Left colon (tissue), 2 donors: Measurements from ENCODE around the gene TNFRSF19. TPM values are rescaled to one million over a fixed set of nuclear protein-coding genes. Genes with fewer than 3 reads are reported as not detected.
"Not testable (repeated sequence)": the region's sequence is repeated elsewhere in the genome, so short reads cannot be mapped to it uniquely, and the experiment has no call there.

Experiments used
- ATAC-seq: fragments of 200-7000 bp; cut with Tn5 transposase; one replicate; pipeline ENCODE4 v1.9.1; 2020; ENCODE audit warnings: mild to moderate bottlenecking, moderate library complexity
- DNase-seq, 2 donors: peaks; one replicate each; pipeline ENCODE4 v3.0.0-alpha.2; 2020
- intact Hi-C, 2 donors: fragments of 100-400 bp; cut with DNase I in 1 of 2; cut with micrococcal nuclease in 1 of 2; formaldehyde crosslinking; loops; one replicate each; pipeline versions ENCODE4 v1.11.2 to v1.14.0; 2022; cut with DNase I, micrococcal nuclease
- total RNA-seq, 2 donors: library from RNA; stranded (reverse); fragmentation: NEBNext Ultra II Directional; extraction: Animal tissue kit (Norgen Biotek cat#: 25700); gene quantifications; one replicate each; pipeline ENCODE4 v1.2.1, GENCODE V29; 2021
- donor health status: DM: no; HTN: no; CAD: no.
- donor health status: DM: yes; HTN: yes; CAD: no.

The TNFRSF19 gene
- total RNA-seq, 2 donors from 2014 or later = 0.55 to 1.1 TPM

DNA sequence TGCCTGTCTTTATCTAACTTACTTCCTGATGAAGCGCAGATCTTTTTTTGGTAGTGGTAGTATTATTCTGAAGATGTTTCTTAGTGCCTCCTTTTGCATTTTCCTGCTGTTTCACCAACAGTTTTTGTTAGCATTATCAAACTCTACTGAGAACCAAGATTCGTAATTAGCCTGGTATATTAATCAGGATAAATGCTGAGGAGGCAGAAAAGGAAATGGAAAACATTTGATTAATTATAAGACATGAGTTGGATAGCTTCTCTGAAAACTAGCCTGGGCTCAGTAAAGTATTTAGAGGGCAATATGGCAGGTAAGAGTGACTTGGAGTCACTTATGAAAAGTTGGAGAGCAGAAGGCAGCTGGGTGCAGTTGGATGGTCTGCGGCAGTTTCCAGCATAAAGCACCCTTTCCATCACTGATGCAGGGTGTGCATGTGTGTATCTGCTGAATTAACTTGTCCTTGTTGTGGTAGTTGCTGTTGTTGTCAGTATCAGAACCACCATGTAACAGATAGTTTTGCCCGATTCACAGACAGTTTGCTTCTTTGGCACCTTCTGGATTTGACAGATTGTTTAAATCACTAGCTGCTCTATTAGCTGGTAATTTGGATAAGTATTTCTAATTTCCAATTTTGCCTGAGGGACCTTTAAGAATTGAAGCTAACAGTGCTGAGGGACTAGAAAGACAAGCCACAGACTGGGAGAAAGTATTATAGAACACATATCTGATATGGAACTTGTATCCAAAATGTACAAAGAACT lies 6.9 kb upstream of the TNFRSF19 start:
- ATAC-seq (no peak), DNase-seq (no peak)
- intact Hi-C loops = no loop called here

DNA sequence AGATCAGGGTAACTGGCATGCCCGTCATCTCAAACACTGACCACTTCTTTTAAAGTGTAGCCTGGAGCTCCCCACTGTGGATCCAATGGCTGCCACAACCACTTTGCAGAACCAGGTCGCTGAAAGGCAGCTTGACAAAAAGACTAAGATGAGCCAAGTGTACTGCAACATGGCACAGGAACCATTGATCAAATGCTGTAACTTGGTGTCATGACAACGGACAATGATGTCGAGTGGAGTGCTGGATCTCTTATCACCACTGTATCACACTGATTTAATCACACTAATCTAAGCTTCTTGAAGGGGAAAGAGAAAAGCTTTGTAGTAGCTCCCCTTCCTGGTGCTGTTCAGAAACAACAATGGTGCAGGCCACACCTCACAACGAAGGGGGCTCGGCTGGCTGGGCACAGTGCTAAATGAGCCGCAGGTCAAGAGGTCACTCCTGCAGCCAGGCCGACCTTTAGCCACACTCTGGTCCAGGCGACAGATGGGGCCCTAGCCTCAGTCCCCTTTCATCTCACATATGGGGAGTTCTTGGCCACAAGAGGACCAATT lies 2.2 kb upstream of the TNFRSF19 start:
- DNase-seq = no peak
- intact Hi-C loops = no loop called here
- no peak for ATAC-seq

DNA sequence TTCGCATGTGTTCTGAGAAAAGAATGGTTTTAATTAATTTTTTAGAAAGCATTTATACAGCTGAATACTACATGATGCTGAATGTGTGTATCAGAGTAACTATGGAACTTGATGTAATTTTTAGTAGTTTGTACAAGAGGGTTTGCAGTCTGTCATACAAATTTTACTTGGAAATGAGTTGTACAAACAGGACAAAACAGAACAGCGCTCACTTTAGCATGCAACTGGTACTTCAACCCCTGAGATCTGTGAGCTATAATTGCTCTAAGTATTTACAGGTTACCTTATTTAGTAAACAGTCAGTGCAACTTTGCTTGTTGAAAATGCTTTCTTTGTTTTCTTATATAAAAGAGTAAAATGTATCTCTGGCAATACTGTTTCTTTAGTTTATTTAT lies 706 bp downstream of the TNFRSF19 start:
- DNase-seq = no peak
- no peak for ATAC-seq
- intact Hi-C loops = no loop called here

DNA sequence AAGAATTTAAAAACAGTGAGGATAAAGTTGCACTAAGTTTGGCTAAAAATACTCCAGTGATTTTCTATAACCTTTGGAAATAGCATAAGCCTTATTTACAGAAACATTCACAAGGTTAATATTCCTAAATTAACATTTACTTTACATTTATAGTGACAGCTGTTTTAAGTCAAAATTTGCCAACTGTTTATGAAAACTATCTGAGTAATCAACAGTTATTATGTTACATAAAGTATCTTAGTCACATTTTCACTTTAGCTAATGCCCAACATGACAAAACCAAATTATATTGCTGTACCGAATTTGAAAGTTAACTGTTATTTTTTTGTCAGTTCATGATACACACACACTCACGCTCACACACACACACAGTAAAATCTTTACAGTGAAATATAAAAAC lies 1.2 kb downstream of the TNFRSF19 start:
- ATAC-seq (no peak), DNase-seq (no peak)
- intact Hi-C loops = no loop called here

DNA sequence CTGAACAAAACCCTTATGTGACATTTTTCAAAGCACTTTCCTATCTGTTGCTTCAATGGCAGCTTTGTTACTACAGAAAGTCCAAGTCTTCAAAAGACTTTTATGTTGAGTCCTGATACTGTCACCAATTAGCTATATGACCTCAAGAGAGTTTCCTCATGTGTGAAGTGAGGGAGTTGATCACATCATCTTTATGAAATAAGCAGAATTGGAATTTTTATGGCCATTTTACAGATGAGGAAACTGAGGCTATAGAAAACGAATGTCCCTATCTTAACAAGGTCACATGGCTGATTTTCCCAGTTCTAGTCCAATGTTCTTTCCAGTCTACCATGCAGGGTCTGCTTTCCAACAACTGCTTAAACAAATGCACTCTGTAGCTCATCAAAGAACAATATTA lies 2.6 kb downstream of the TNFRSF19 start:
- intact Hi-C loops = no loop called here
- no peak for DNase-seq
- no peak for ATAC-seq

DNA sequence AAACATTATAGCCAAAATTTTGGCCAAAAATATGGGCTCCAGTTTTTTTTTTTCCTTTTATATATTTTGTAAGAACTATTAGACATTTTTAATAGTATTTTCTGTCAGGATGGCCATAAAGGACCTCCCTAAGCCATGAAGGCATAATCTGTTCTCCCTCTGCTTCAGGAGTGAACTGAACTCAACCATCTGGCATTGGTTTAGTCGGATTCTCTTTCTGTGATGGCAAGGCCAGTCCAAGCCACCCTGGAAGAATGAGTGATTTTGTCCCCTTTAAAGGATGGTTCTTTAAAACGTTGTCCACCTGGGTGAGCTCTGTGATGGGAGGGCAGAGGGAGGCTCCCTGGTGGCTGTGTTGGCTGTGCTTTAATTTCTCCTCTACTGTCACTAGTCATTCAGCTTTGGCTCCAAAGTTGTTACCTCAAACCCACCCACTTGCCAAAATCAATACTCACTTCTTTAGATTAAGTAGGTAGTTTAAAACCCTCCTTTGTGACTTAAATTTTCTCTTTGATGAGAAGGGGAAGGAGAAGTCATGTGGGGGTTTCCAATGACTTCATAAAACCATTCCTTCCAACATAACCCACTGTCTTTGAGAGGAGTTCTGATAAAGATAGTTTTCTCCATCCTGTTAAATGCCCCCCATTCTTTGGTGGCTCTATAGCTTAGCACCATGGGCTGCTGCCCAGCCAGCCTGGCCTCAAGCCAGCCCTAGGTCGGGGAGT lies 4.4 kb downstream of the TNFRSF19 start:
- ATAC-seq (no peak), DNase-seq (no peak)
- intact Hi-C loops = no loop called here

DNA sequence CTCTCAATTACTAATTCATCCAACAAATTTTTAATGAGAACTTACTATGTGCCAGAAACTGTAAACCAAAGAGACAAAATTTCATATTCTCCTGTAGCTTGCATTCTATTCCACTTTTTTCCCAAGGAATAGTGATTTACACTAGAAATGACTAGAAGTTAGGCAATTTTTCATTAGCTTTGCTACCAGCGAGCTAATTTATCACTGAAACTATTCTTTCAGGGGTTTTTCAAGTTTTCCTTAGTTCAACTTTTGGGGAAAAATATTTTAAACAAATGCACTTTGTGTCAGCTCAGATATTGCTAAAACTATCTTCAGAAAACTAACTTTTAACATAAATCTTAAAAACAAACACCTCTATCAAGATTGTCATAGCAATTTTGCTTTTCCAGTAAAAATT lies 5.4 kb downstream of the TNFRSF19 start:
- intact Hi-C loops = no loop called here
- no peak for ATAC-seq

DNA sequence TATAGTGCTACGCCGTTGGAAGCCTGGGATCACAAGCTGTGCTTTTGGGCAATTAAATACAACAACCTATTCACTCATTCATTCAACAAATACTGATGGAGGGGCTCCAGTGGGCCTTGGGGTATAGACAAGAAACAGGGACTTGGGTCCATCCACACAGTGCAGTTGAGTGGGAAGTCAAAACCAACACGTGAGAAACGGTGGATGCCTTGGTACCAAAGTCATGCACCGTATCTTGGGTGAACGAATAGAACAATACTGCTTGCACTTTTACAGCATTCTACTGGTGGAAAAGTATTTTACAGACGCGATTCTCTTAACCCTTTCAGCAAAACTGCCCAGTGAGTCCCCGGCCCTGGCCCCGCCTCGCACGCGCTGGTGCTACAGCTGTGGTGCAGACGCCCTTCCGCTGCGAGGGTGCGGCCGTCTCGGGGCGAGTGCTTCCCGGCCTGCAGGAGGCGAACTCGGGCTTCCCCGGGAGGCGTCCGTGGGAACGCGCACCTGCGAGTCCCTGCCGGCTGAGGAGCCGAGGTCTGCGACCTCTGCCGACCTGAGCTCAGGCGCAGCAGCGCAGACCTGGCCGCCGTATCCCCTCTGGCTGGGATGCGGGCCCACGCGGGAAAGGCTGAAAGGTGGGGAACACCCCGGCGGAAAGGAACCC lies 8.3 kb downstream of the TNFRSF19 start:
- intact Hi-C loops = no loop called here
- peak; percentile 86 for ATAC-seq

More for the DNA sequence above, 5.4 kb downstream of the TNFRSF19 start:
- DNase-seq = no peak

DNA sequence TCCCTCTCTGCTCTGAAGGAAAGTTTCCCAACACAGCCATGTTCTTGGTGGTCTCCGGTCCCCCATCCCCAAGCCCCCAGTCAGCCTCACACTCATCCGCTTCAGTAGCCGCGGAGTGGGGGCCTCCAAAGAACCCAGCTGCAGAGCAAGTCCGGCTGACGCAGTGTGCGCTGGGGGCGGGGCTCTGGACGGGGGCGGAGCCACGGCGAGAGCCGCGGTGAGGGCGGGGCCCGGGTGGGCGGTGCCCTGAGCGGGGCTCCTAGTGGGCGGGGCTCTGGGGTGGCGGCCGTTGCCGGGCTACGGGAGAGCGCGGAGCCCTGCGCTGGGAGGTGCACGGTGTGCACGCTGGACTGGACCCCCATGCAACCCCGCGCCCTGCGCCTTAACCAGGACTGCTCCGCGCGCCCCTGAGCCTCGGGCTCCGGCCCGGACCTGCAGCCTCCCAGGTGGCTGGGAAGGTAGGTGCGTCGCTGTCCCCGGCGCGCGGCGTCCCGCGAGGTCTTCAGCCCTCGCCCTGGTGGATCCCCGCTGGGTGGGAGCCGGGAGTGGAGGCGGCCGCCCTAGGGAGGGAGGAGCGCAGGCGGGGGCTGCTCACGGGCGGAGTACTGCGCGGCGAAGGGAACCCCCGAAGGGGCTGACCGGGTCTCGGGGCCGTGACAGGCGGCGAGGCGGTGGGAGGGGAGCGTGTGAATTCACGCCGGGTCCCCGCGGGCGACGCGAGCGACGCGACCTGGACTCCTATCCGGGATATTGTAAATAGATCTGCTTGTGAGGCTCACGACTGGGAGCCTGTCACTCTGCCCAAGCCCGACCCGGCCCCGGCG lies 9.1 kb downstream of the TNFRSF19 start:
- ATAC-seq (peak; percentile 99), DNase-seq (peak; percentile 81 to 92)
- intact Hi-C loops = no loop called here

More for the DNA sequence above, 8.3 kb downstream of the TNFRSF19 start:
- peak; percentile 69 to 84 for DNase-seq

DNA sequence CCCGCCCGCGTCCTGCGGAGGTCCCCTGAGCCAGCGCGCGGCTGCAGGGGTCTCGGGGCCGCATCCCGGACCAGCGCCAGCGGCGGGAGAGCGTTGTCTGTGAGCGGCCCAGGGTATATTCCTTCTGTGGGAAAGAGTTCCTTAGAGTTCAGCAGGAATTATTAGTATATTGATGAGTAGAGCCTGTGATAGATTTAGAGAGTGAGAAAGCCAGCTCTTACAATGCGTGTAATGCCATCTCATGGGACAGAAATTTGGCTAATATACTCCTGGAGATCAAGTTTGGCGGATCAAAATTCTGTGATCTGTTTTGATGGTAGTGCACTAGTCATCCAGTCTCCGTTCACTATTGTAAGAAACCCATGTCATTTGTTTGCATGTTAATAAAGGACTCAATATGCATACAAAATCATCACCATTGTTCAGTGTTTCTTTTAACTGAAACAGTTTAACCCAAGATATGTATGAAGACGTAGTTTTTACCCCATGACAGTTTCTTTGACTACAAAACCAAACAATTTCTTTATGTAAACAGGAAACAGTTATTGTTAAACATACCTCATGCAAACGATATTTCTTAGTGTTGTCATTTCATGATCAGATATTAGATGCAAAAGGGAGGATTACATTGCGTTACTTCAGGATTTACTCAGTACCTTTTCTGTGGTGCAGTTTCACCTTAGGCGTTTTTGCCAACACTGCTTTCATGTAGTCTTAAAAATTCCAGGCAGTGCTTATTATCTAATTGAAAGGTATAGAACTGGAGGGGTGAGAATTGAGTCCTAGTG lies 9.9 kb downstream of the TNFRSF19 start:
- ATAC-seq = no peak
- no peak for DNase-seq
- intact Hi-C loops = no loop called here

DNA sequence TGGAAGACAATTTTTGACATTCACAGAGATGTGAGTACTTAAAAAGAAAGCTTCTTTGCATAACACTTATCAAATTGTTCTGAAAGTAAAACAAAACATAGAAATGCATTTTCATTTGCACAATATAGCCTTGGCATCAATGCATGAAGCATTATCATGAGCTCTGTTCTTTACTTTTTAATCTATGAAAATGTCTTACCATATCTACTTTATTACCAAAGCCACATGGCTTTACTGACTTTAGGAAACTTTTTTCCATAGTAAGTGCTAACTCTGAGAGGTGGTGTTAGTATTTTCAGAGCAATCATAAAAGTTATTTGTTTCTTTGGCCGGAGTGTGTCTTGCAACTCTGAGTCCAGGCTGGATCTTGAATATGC lies 10.5 kb downstream of the TNFRSF19 start:
- intact Hi-C loops = no loop called here
- DNase-seq (no peak), ATAC-seq (no peak)

DNA sequence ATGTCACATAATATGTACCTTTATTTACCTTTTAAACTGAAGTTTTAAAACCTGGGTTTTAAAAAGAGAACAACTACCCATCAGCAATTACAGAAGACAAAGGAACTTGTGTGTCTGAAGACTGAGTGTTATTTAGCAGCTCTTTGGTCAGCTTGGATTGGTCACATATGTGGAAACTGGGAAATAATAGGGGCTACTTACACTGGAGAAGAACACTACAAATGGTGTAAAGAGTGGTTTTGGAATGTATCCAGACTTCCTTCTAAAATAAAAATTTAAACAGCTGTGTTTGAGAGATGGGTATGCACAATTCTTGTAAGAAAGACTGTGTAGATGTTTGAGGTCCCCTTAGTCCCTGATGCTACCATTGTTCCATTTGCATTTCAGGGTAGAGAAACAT lies 13.3 kb downstream of the TNFRSF19 start:
- no peak for ATAC-seq
- no peak for DNase-seq
- intact Hi-C loops = no loop called here

DNA sequence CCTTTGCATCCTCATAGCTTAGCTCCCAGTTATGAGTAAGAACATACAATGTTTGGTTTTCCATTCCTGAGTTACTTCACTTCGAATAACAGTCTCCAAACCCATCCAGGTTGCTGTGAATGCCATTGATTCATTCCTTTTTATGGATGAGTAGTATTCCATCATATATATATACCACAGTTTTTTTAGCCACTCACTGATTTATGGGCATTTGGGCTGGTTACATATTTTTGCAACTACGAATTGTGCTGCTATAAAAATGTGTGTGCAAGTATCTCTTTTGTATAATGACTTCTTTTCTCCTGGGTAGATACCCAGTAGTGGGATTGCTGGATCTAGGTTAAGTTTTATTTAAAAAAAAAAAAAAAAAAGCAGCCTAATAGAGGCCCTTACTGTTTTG lies 14.1 kb downstream of the TNFRSF19 start:
- ATAC-seq (no peak), DNase-seq (no peak)
- intact Hi-C loops = no loop called here

DNA sequence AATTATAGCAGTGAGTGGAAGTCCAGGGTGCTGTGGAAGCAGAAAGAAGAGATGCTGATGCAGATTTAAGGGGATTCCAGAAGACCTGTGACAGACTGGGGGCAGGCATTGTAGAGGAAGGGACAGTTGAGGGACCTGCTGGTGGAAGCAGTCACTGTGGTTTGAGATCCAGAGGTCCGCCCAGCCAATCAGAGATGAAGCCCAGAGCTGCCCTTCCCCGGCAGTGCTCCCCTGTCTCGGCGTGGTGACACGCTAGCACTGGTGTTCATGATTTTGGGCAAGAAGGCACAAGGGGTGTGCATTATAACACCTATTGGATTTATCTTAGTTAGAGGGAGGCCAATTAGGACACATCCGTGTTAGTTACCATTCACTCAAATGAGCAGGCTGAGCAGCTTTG lies 16.1 kb downstream of the TNFRSF19 start:
- intact Hi-C loops = no loop called here
- DNase-seq (no peak), ATAC-seq (no peak)

DNA sequence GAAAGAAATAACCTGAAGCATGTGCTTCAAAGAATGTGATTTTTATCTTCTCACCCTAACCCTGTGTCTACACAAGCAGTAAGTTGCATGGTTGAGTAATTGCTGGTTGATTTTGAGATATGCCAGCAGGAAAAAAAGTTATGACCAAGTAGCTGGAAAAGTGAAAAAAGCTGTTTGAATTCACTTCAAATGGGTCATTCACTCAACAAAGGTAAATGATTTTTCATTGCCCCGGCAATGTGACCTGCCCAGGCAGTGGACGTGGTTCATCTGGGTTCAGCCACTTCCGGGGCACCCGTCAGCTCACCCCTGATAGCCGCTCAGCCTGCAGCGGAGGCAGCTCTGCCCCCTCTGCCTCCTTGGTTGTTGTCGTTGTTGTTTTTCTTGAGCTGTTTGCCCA lies 18.5 kb downstream of the TNFRSF19 start:
- DNase-seq (no peak), ATAC-seq (no peak)
- intact Hi-C loops = no loop called here

DNA sequence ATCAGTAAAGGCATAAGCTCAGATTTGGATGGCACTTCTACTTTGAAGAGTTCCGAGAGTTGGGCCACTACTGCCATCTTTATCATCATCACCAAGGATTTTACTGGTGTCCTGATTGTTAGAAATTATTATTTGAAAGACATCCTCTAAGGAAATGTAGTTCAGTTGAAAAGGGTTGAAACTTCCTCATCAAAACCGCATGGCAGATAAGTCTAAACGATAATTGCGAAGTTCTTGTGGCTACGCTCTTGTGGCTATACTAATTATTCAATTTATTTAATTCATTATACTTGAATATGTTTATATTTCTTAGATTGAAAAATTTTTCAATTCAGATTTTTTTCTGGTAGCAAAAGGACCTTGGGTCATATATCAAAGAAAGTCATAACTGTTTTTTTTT lies 22.4 kb downstream of the TNFRSF19 start:
- no peak for ATAC-seq
- intact Hi-C loops = no loop called here
- DNase-seq = no peak

DNA sequence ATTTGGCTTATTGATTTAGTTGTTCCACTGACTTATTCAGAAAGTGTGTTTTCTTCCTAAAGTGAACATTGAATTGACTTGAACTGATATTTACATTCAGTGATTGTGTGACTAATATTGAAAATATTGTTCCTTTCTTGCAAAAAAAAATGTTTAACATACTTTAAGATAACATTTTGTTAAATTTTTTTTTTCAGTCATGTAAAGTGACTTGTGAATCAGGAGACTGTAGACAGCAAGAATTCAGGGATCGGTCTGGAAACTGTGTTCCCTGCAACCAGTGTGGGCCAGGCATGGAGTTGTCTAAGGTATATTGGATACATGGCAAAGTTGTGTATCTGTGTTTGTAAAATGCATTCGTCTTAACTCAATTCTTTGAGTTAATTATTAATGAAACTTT lies 22.9 kb downstream of the TNFRSF19 start:
- DNase-seq = no peak
- intact Hi-C loops = no loop called here
- ATAC-seq = no peak

DNA sequence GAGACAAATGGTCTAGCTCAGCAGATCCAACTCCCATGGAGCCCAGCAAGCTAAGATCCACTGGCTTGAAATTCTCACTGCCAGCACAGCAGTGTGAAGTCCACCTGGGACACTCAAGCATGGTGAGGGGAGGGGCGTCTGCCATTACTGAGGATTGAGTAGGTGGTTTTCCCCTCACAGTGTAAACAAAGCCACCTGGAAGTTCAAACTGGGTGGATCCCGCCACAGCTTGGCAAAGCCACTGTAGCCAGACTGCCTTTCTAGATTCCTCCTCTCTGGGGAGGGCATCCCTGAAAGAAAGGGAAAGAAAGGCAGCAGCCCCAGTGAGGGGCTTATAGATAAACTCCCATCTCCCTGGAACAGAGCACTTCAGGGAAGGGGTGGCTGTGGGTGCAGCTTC lies 24.1 kb downstream of the TNFRSF19 start:
- intact Hi-C loops, ATAC-seq, DNase-seq: not testable (repeated sequence)
